Mucosa of descending colon (tissue), 3 donors: ENCODE data around the gene NCDN. TPM values are rescaled to one million over a fixed set of nuclear protein-coding genes. Genes with fewer than 3 reads are reported as not detected.

Experiments used
- ATAC-seq: fragments of 200-7000 bp; cut with Tn5 transposase; one replicate; pipeline ENCODE4 v1.9.1; 2020; ENCODE audit warnings: mild to moderate bottlenecking, moderate library complexity
- DNase-seq, 3 donors: peaks; one replicate each; pipeline ENCODE4 v3.0.0-alpha.2; 2020
- H3K36me3 ChIP-seq: fragments of 200-600 bp; one replicate; pipeline ENCODE4 v1.8.0; 2021; ENCODE audit warnings: low read depth, mild to moderate bottlenecking
- H3K4me1 ChIP-seq: fragments of 200-600 bp; one replicate; pipeline ENCODE4 v1.8.0; 2021; ENCODE audit warnings: low read depth, mild to moderate bottlenecking
- H3K4me3 ChIP-seq: fragments of 200-600 bp; one replicate; pipeline ENCODE4 v1.8.0; 2021; ENCODE audit warnings: mild to moderate bottlenecking
- H3K9me3 ChIP-seq: fragments of 200-600 bp; one replicate; pipeline ENCODE4 v1.8.0; 2021; ENCODE audit warnings: mild to moderate bottlenecking
- CTCF ChIP-seq: fragments of 200-600 bp; IDR thresholded peaks from one replicate; pipeline ENCODE4 v1.8.0; 2022; ENCODE audit warnings: antibody characterized with exemption, mild to moderate bottlenecking
- intact Hi-C, 2 donors: fragments of 100-400 bp; cut with DNase I in 1 of 2; cut with micrococcal nuclease in 1 of 2; formaldehyde crosslinking; loops; one replicate each; pipeline versions ENCODE4 v1.11.0 to v1.11.1; 2022; cut with DNase I, micrococcal nuclease
- total RNA-seq, 3 donors: library from RNA; stranded (reverse); fragmentation: NEBNext Ultra II Directional in 2 of 3; extraction: Animal tissue kit (Norgen Biotek cat#: 25700) in 2 of 3; gene quantifications; one replicate each; pipeline versions ENCODE4 v1.2.1 to v1.2.4, GENCODE V29; 2021 to 2023
- donor health status: DM: no; HTN: no; CAD: no; lungs with moderate emphysema.
- donor health status: DM: no; HTN: no; CAD: no.
- donor health status: DM: no; HTN: yes; CAD: no.

NCDN gene
- total RNA-seq, 3 donors from 2014 or later, result 6.7 to 30.4 (median 11.2) TPM

- intact Hi-C loops, result no loop called here
- Histone ChIP-seq H3K4me3 (no peak overlapping the region), H3K36me3 (no peaks in the 10 kb centered on the region), H3K9me3 (no peaks in the 10 kb centered on the region), H3K4me1 (no peaks in the 10 kb centered on the region)
- no peak for TF ChIP-seq CTCF
- ATAC-seq (no peak), DNase-seq (no peak)
Measured at GRCh38 chr1:35587736-35588135, 30.1 kb downstream of the NCDN start.

GRCh38 chr1:35588197-35588910 lies 30.8 kb downstream of the NCDN start:
- Histone ChIP-seq H3K4me1 (no peaks in the 10 kb centered on the region), H3K9me3 (no peaks in the 10 kb centered on the region)
- ATAC-seq, result no peak

GRCh38 chr1:35589516-35590427 lies 32.2 kb downstream of the NCDN start:
- DNase-seq, result no peak
- no peak for TF ChIP-seq CTCF
- intact Hi-C loops, result no loop called here
- no peak overlapping the region for H3K4me3 ChIP-seq
- no peaks in the 10 kb centered on the region for H3K36me3 ChIP-seq
- no peaks in the 10 kb centered on the region for H3K9me3 ChIP-seq
- ATAC-seq, result no peak
- H3K4me1 ChIP-seq, result no peaks in the 10 kb centered on the region

More at GRCh38 chr1:35588197-35588910, 30.8 kb downstream of the NCDN start:
- TF ChIP-seq CTCF, result no peak
- no peak for DNase-seq
- Histone ChIP-seq H3K4me3 (no peak overlapping the region), H3K36me3 (no peaks in the 10 kb centered on the region)
- intact Hi-C loops, result no loop called here

- Histone ChIP-seq H3K4me1 (no peaks in the 10 kb centered on the region), H3K9me3 (no peaks in the 10 kb centered on the region), H3K4me3 (no peak overlapping the region), H3K36me3 (no peaks in the 10 kb centered on the region)
- intact Hi-C loops, result no loop called here
- DNase-seq (no peak), ATAC-seq (no peak)
- no peak for TF ChIP-seq CTCF
Measured at GRCh38 chr1:35590476-35591040, 33.0 kb downstream of the NCDN start.

- no peak for TF ChIP-seq CTCF
- intact Hi-C loops, result no loop called here
- no peak for DNase-seq
Measured at GRCh38 chr1:35591211-35591610, 33.6 kb downstream of the NCDN start.

More at GRCh38 chr1:35591211-35591610, 33.6 kb downstream of the NCDN start:
- Histone ChIP-seq H3K9me3 (no peaks in the 10 kb centered on the region), H3K36me3 (no peaks in the 10 kb centered on the region), H3K4me3 (no peak overlapping the region), H3K4me1 (no peaks in the 10 kb centered on the region)
- ATAC-seq, result no peak
